ENCODE results near the gene GULP1. TPM values are rescaled to one million over a fixed set of nuclear protein-coding genes. Genes with fewer than 3 reads are reported as not detected.
"Not testable (repeated sequence)": the region's sequence is repeated elsewhere in the genome, so short reads cannot be mapped to it uniquely, and the experiment has no call there.

Gene GULP1
- polyA plus RNA-seq, 1 donor (not counting 4 experiments of a cell fraction or from before 2014, with no cell fraction given) = 11.7 TPM

GRCh38 chr2:188456114-188456909 is 164.6 kb downstream of the GULP1 start:
- H3K27ac ChIP-seq (ENCODE audit: control insufficient read depth, insufficient read depth, low read length) = no peak overlapping the region
- no peaks in the 10 kb centered on the region for H3K27me3 ChIP-seq (ENCODE audit: control insufficient read depth, extremely low read depth, insufficient read depth, low read length)
- no peak overlapping the region for H3K9ac ChIP-seq (ENCODE audit: control insufficient read depth, extremely low read depth, insufficient read depth, low read length)
- no peak overlapping the region for H3K4me2 ChIP-seq (ENCODE audit: control insufficient read depth, extremely low read depth, insufficient read depth, low read depth, low read length)
- H3K4me3 ChIP-seq (ENCODE audit: control insufficient read depth in 2 of 3, extremely low read depth in 1 of 3, insufficient read depth in 2 of 3, low read depth in 1 of 3, low read length in 3 of 3) = no peak overlapping the region
- H3K9me3 ChIP-seq (ENCODE audit: control insufficient read depth, low read depth, low read length) = no peaks in the 10 kb centered on the region
- H3K9me1 ChIP-seq (ENCODE audit: control insufficient read depth, extremely low read depth, insufficient read depth, low read length) = no peaks in the 10 kb centered on the region
- H3K36me3 ChIP-seq (ENCODE audit: control insufficient read depth in 2 of 2, extremely low read depth in 1 of 2, insufficient read depth in 2 of 2, low read length in 2 of 2) = no peaks in the 10 kb centered on the region
- no peak overlapping the region for H2AFZ ChIP-seq (ENCODE audit: control insufficient read depth, low read length)
- dilution Hi-C loops (cut with MboI; ENCODE audit: extremely low pct_ligation_motif_present, low sequenced_read_pairs) = no loop called here
- FAIRE-seq (no peak), DNase-seq (ENCODE audit: low read depth, low spot score) (no peak)
- H3K79me2 ChIP-seq (ENCODE audit: control insufficient read depth, insufficient read depth, low read length) = no peaks in the 10 kb centered on the region
- no peaks in the 10 kb centered on the region for H3K4me1 ChIP-seq (ENCODE audit: control insufficient read depth, extremely low read depth, insufficient read depth, low read length)
- no peaks in the 10 kb centered on the region for H4K20me1 ChIP-seq (ENCODE audit: control insufficient read depth, extremely low read depth, insufficient read depth, low read length)
- TF ChIP-seq EZH2 (IDR thresholded peaks at IDR 0.05; ENCODE audit: low read length) (no peak), CTCF (optimal IDR thresholded peaks at IDR 0.05 in 1 of 3, IDR thresholded peaks at IDR 0.05 in 1 of 3, conservative IDR thresholded peaks at IDR 0.05 in 1 of 3; ENCODE audit: extremely low read depth in 1 of 3, insufficient read depth in 2 of 3, low read length in 3 of 3) (peak in 1 of 3 experiments; percentile 5)

- dilution Hi-C loops (cut with MboI; ENCODE audit: extremely low pct_ligation_motif_present, low sequenced_read_pairs) = no loop called here
- Histone ChIP-seq H4K20me1 (ENCODE audit: control insufficient read depth, extremely low read depth, insufficient read depth, low read length) (no peaks in the 10 kb centered on the region), H3K9ac (ENCODE audit: control insufficient read depth, extremely low read depth, insufficient read depth, low read length) (no peak overlapping the region), H3K4me2 (ENCODE audit: control insufficient read depth, extremely low read depth, insufficient read depth, low read depth, low read length) (no peak overlapping the region), H3K9me3 (ENCODE audit: control insufficient read depth, low read depth, low read length) (no peaks in the 10 kb centered on the region), H3K4me1 (ENCODE audit: control insufficient read depth, extremely low read depth, insufficient read depth, low read length) (no peaks in the 10 kb centered on the region), H3K79me2 (ENCODE audit: control insufficient read depth, insufficient read depth, low read length) (no peaks in the 10 kb centered on the region), H3K27me3 (ENCODE audit: control insufficient read depth, extremely low read depth, insufficient read depth, low read length) (no peaks in the 10 kb centered on the region), H3K9me1 (ENCODE audit: control insufficient read depth, extremely low read depth, insufficient read depth, low read length) (no peaks in the 10 kb centered on the region), H2AFZ (ENCODE audit: control insufficient read depth, low read length) (no peak overlapping the region), H3K36me3 (ENCODE audit: control insufficient read depth in 2 of 2, extremely low read depth in 1 of 2, insufficient read depth in 2 of 2, low read length in 2 of 2) (no peaks in the 10 kb centered on the region), H3K27ac (ENCODE audit: control insufficient read depth, insufficient read depth, low read length) (no peak overlapping the region), H3K4me3 (ENCODE audit: control insufficient read depth in 2 of 3, extremely low read depth in 1 of 3, insufficient read depth in 2 of 3, low read depth in 1 of 3, low read length in 3 of 3) (no peak overlapping the region)
- TF ChIP-seq EZH2 (IDR thresholded peaks at IDR 0.05; ENCODE audit: low read length) = no peak
- TF ChIP-seq CTCF (optimal IDR thresholded peaks at IDR 0.05 in 1 of 3, IDR thresholded peaks at IDR 0.05 in 1 of 3, conservative IDR thresholded peaks at IDR 0.05 in 1 of 3; ENCODE audit: extremely low read depth in 1 of 3, insufficient read depth in 2 of 3, low read length in 3 of 3) = no peak
- DNase-seq (ENCODE audit: low read depth, low spot score) = no peak
- FAIRE-seq = no peak
These were observed 167.4 kb downstream of the GULP1 start for GRCh38 chr2:188459061-188459460.

GRCh38 chr2:188466078-188466477 is 174.4 kb downstream of the GULP1 start:
- H3K4me2 ChIP-seq (ENCODE audit: control insufficient read depth, extremely low read depth, insufficient read depth, low read depth, low read length); H3K36me3 ChIP-seq (ENCODE audit: control insufficient read depth in 2 of 2, extremely low read depth in 1 of 2, insufficient read depth in 2 of 2, low read length in 2 of 2); H3K27ac ChIP-seq (ENCODE audit: control insufficient read depth, insufficient read depth, low read length); H2AFZ ChIP-seq (ENCODE audit: control insufficient read depth, low read length); dilution Hi-C loops (cut with MboI; ENCODE audit: extremely low pct_ligation_motif_present, low sequenced_read_pairs); H4K20me1 ChIP-seq (ENCODE audit: control insufficient read depth, extremely low read depth, insufficient read depth, low read length); H3K9me3 ChIP-seq (ENCODE audit: control insufficient read depth, low read depth, low read length); H3K27me3 ChIP-seq (ENCODE audit: control insufficient read depth, extremely low read depth, insufficient read depth, low read length); FAIRE-seq; H3K9me1 ChIP-seq (ENCODE audit: control insufficient read depth, extremely low read depth, insufficient read depth, low read length); H3K4me1 ChIP-seq (ENCODE audit: control insufficient read depth, extremely low read depth, insufficient read depth, low read length); H3K9ac ChIP-seq (ENCODE audit: control insufficient read depth, extremely low read depth, insufficient read depth, low read length); DNase-seq (ENCODE audit: low read depth, low spot score); H3K79me2 ChIP-seq (ENCODE audit: control insufficient read depth, insufficient read depth, low read length); H3K4me3 ChIP-seq (ENCODE audit: control insufficient read depth in 2 of 3, extremely low read depth in 1 of 3, insufficient read depth in 2 of 3, low read depth in 1 of 3, low read length in 3 of 3): not testable (repeated sequence)
